Right cardiac atrium (tissue), 5 donors: ENCODE data around the gene RBAK. TPM values are rescaled to one million over a fixed set of nuclear protein-coding genes. Genes with fewer than 3 reads are reported as not detected.
"Not testable (repeated sequence)": the region's sequence is repeated elsewhere in the genome, so short reads cannot be mapped to it uniquely, and the experiment has no call there.

ENCODE experiments used
- ATAC-seq, 2 donors: fragments of 200-7000 bp; cut with Tn5 transposase; one replicate each; pipeline versions ENCODE4 v1.8.0 to v1.9.1; 2020; ENCODE audit warnings: moderate library complexity in 2 of 2, mild to moderate bottlenecking in 1 of 2
- DNase-seq, 3 donors: peaks; one replicate each; pipeline ENCODE4 v3.0.0-alpha.2; 2020
- H3K27ac ChIP-seq: one replicate; pipeline ENCODE4 v1.5.1; 2013; ENCODE audit warnings: mild to moderate bottlenecking, low read length, control low read depth, moderate library complexity
- H3K27me3 ChIP-seq: one replicate; pipeline ENCODE4 v1.6.1; 2013; ENCODE audit not compliant: control insufficient read depth, insufficient read depth
- H3K4me1 ChIP-seq: one replicate; pipeline ENCODE4 v1.6.1; 2013; ENCODE audit warnings: low read length; ENCODE audit not compliant: control insufficient read depth, insufficient read depth
- H3K4me3 ChIP-seq: one replicate; pipeline ENCODE4 v1.5.1; 2013; ENCODE audit warnings: low read length, control low read depth
- H3K9me3 ChIP-seq: one replicate; pipeline ENCODE4 v1.6.1; 2013; ENCODE audit warnings: low read length; ENCODE audit not compliant: control insufficient read depth
- WGBS: extraction: QIAGEN DNeasy Blood & Tissue Kit; methylation state at CpG from one replicate; pipeline ENCODE4 v1.1.7; 2013; 5-methylcytosine and 5-hydroxymethylcytosine counted together
- intact Hi-C, 4 donors: fragments of 100-400 bp; cut with DNase I; formaldehyde crosslinking; loops; one replicate each; pipeline versions ENCODE4 v1.11.0 to v1.14.0; 2022 to 2023
- long read RNA-seq, 4 donors: library from polyadenylated mRNA; unstranded; transcript quantifications; one replicate each; pipeline ENCODE4 v2.0.0, GENCODE V29; 2020 to 2021
- polyA plus RNA-seq: library from polyadenylated mRNA; stranded (reverse); fragments of 200-250 nt; gene quantifications from one replicate; pipeline ENCODE4 v1.2.3, GENCODE V29; 2013
- total RNA-seq, 4 donors: library from RNA; stranded (reverse); fragmentation: NEBNext Ultra II Directional; extraction: Animal tissue kit (Norgen Biotek cat#: 25700); gene quantifications; one replicate each; pipeline ENCODE4 v1.2.1, GENCODE V29; 2021
- donor health status: healthy with polysubstance abuse.
- donor health status: DM: no; HTN: yes; CAD: no.
- donor health status: DM: no; HTN: no; CAD: no.
- donor health status: DM: no; HTN: yes; CAD: no; lungs with severe emphysema.
- donor health status: DM: yes; HTN: yes; CAD: no.

Gene RBAK
- total RNA-seq (10 to 100 TPM in 2 of 4 donors, 1 to 10 TPM in 2; 7.9 to 11.6 (median 9.8) TPM), polyA plus RNA-seq (3.5 TPM)
- long read RNA-seq, donor 1, full-length matches to known transcripts: 3 of 6 reads
- long read RNA-seq, donor 1, partial matches to known transcripts: 0 of 6 reads
- long read RNA-seq, donor 1, other reads (novel, unspliced or antisense): 3 of 6 reads
- long read RNA-seq, donor 2: 0 reads
- long read RNA-seq, donor 3, partial matches to known transcripts: 0 of 3 reads
- long read RNA-seq, donor 3, other reads (novel, unspliced or antisense): 3 of 3 reads
- long read RNA-seq, donor 4, partial matches to known transcripts: 0 of 1 reads
- long read RNA-seq, donor 4, other reads (novel, unspliced or antisense): 1 of 1 reads

- intact Hi-C loops: no loop called here
- under 1% methylated on average over 69 of the region's 69 CpGs for WGBS
These were observed at the start of gene RBAK for GRCh38 chr7:5045558-5046396. Gene RBAK (plus strand): TSS chr7:5045860. CDS start chr7:5048077, 2,217 bp downstream.

GRCh38 chr7:4996696-4997222, 48.9 kb upstream of the RBAK start:
- DNase-seq (no peak), ATAC-seq (no peak)
- 90% methylated on average over 7 of the region's 7 CpGs for WGBS
- no peak overlapping the region for H3K27ac ChIP-seq
- no peaks in the 10 kb centered on the region for H3K4me1 ChIP-seq
- no peaks in the 10 kb centered on the region for H3K27me3 ChIP-seq
- intact Hi-C loops: no loop called here
- no peaks in the 10 kb centered on the region for H3K9me3 ChIP-seq
- no peak overlapping the region for H3K4me3 ChIP-seq

More at GRCh38 chr7:5045558-5046396, at the start of gene RBAK:
- ATAC-seq (peak; percentile 100), DNase-seq (peak; percentile 98)
- H3K4me1 ChIP-seq: no peaks in the 10 kb centered on the region
- H3K9me3 ChIP-seq: no peaks in the 10 kb centered on the region
- peak within 1 kb of the TSS; percentile 57 for H3K27ac ChIP-seq
- H3K27me3 ChIP-seq: no peaks in the 10 kb centered on the region
- H3K4me3 ChIP-seq: peak within 1 kb of the TSS; percentile 77

GRCh38 chr7:4998244-4998643, 47.4 kb upstream of the RBAK start:
- 88% methylated on average over 3 of the region's 3 CpGs for WGBS

GRCh38 chr7:4998910-4999309, 46.8 kb upstream of the RBAK start:
- ATAC-seq (no peak), DNase-seq (no peak)
- H3K9me3 ChIP-seq: no peaks in the 10 kb centered on the region
- no peak overlapping the region for H3K27ac ChIP-seq
- no peak overlapping the region for H3K4me3 ChIP-seq
- 91% methylated on average over 7 of the region's 7 CpGs for WGBS
- no peaks in the 10 kb centered on the region for H3K27me3 ChIP-seq
- no peaks in the 10 kb centered on the region for H3K4me1 ChIP-seq
- intact Hi-C loops: no loop called here

More at GRCh38 chr7:4998244-4998643, 47.4 kb upstream of the RBAK start:
- H3K27ac ChIP-seq: no peak overlapping the region
- no peak for DNase-seq
- ATAC-seq: no peak
- H3K4me1 ChIP-seq: no peaks in the 10 kb centered on the region
- no peak overlapping the region for H3K4me3 ChIP-seq
- intact Hi-C loops: no loop called here
- no peaks in the 10 kb centered on the region for H3K9me3 ChIP-seq
- no peaks in the 10 kb centered on the region for H3K27me3 ChIP-seq

GRCh38 chr7:4999369-4999950, 46.2 kb upstream of the RBAK start:
- intact Hi-C loops: no loop called here
- WGBS: 96% methylated on average over 5 of the region's 5 CpGs
- DNase-seq (no peak), ATAC-seq (no peak)
- Histone ChIP-seq H3K4me1 (no peaks in the 10 kb centered on the region), H3K27ac (no peak overlapping the region), H3K9me3 (no peaks in the 10 kb centered on the region), H3K4me3 (no peak overlapping the region), H3K27me3 (no peaks in the 10 kb centered on the region)

- 90% methylated on average over 4 of the region's 4 CpGs for WGBS
- intact Hi-C loops: no loop called here
- no peak for ATAC-seq
- no peaks in the 10 kb centered on the region for H3K4me1 ChIP-seq
- H3K4me3 ChIP-seq: no peak overlapping the region
- no peaks in the 10 kb centered on the region for H3K9me3 ChIP-seq
- no peaks in the 10 kb centered on the region for H3K27me3 ChIP-seq
- no peak overlapping the region for H3K27ac ChIP-seq
- DNase-seq: no peak
These were observed 44.7 kb upstream of the RBAK start for GRCh38 chr7:5001003-5001402.

- Histone ChIP-seq H3K9me3 (no peaks in the 10 kb centered on the region), H3K4me1 (no peaks in the 10 kb centered on the region), H3K27me3 (no peaks in the 10 kb centered on the region), H3K27ac (no peak overlapping the region), H3K4me3 (no peak overlapping the region)
- no peak for ATAC-seq
- DNase-seq: no peak
- 96% methylated on average over 5 of the region's 5 CpGs for WGBS
- intact Hi-C loops: no loop called here
These were observed 43.7 kb upstream of the RBAK start for GRCh38 chr7:5001911-5002310.

- H3K27ac ChIP-seq: no peak overlapping the region
- no peak for ATAC-seq
- no peaks in the 10 kb centered on the region for H3K27me3 ChIP-seq
- H3K4me3 ChIP-seq: no peak overlapping the region
- DNase-seq: no peak
- H3K4me1 ChIP-seq: no peaks in the 10 kb centered on the region
- 87% methylated on average over 1 of the region's 1 CpG for WGBS
- no peaks in the 10 kb centered on the region for H3K9me3 ChIP-seq
- intact Hi-C loops: no loop called here
These were observed 40.6 kb upstream of the RBAK start for GRCh38 chr7:5005066-5005465.

- intact Hi-C loops: no loop called here
- no peak for DNase-seq
- Histone ChIP-seq H3K4me3 (no peak overlapping the region), H3K27ac (no peak overlapping the region), H3K9me3 (no peaks in the 10 kb centered on the region), H3K4me1 (no peaks in the 10 kb centered on the region), H3K27me3 (no peaks in the 10 kb centered on the region)
- 96% methylated on average over 7 of the region's 7 CpGs for WGBS
- ATAC-seq: no peak
These were observed 32.7 kb upstream of the RBAK start for GRCh38 chr7:5012985-5013384.

- intact Hi-C loops, ATAC-seq, H3K27me3 ChIP-seq, DNase-seq, H3K4me1 ChIP-seq, H3K27ac ChIP-seq, H3K9me3 ChIP-seq, H3K4me3 ChIP-seq: not testable (repeated sequence)
- 75% methylated on average over 6 of the region's 6 CpGs for WGBS
These were observed 29.7 kb upstream of the RBAK start for GRCh38 chr7:5015936-5016335.

GRCh38 chr7:5017626-5018025, 28.0 kb upstream of the RBAK start:
- H3K4me1 ChIP-seq, ATAC-seq, DNase-seq, H3K9me3 ChIP-seq, H3K27ac ChIP-seq, H3K4me3 ChIP-seq, intact Hi-C loops, H3K27me3 ChIP-seq: not testable (repeated sequence)
- WGBS: 92% methylated on average over 12 of the region's 12 CpGs
